ENCODE data around the gene FAF1. TPM values are rescaled to one million over a fixed set of nuclear protein-coding genes. Genes with fewer than 3 reads are reported as not detected.
"Not testable (repeated sequence)": the region's sequence is repeated elsewhere in the genome, so short reads cannot be mapped to it uniquely, and the experiment has no call there.

FAF1 gene
- total RNA-seq, 4 donors from 2014 or later, result 23.8 to 64.6 (median 43.9) TPM

DNA sequence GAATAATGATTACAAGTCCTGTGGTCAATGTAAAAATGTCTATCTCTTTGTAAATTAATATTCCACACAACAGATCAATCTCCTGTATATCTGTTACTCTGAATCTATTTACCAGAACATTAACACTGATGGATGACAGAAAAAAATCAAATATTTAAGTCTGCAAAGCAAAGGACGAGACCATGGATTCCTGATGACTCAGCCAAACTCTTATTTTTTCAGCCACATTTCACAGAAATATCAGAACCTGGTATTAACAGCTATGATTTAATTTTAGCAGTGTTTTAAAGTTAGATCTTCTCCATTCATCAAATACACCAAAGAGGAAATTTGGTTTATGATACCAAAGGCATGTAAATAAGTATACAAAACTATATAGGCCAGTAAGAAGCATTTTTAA lies 46.1 kb downstream of the FAF1 start:
- Histone ChIP-seq H3K27me3 (no peaks in the 10 kb centered on the region), H3K9me3 (no peaks in the 10 kb centered on the region), H3K4me3 (no peak overlapping the region), H3K27ac (no peak overlapping the region), H3K36me3 (peaks cover 0 to 9% (median 0%) of the 10 kb centered on the region in 3 donors), H3K4me1 (peaks cover 0 to 16% (median 0%) of the 10 kb centered on the region in 3 donors)
- no peak for DNase-seq
- intact Hi-C loops (cut with DNase I), result no loop called here
- 91 to 94% methylated on average over 1 of the region's 1 CpG for WGBS, 2 donors
- TF ChIP-seq, protein P1, sequence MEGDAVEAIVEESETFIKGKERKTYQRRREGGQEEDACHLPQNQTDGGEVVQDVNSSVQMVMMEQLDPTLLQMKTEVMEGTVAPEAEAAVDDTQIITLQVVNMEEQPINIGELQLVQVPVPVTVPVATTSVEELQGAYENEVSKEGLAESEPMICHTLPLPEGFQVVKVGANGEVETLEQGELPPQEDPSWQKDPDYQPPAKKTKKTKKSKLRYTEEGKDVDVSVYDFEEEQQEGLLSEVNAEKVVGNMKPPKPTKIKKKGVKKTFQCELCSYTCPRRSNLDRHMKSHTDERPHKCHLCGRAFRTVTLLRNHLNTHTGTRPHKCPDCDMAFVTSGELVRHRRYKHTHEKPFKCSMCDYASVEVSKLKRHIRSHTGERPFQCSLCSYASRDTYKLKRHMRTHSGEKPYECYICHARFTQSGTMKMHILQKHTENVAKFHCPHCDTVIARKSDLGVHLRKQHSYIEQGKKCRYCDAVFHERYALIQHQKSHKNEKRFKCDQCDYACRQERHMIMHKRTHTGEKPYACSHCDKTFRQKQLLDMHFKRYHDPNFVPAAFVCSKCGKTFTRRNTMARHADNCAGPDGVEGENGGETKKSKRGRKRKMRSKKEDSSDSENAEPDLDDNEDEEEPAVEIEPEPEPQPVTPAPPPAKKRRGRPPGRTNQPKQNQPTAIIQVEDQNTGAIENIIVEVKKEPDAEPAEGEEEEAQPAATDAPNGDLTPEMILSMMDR (IDR thresholded peaks at IDR 0.05), result no peak
- no peak for TF ChIP-seq POLR2A (IDR thresholded peaks at IDR 0.05)

DNA sequence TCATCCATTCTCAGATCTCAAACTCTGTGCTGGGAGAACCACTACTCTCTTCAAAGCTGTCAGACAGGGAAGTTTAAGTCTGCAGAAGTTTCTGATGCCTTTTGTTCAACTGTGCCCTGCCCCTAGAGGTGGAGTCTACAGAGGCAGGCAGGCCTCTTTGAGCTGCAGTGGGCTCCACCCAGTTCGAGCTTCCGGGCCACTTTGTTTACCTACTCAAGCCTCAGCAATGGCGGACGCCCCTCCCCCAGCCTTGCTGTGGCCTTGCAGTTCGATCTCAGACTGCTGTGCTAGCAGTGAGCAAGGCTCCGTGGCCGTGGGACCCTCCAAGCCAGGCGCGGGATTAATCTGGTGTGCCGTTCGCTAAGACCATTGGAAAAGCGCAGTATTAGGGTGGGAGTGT lies 49.7 kb downstream of the FAF1 start:
- H3K36me3 ChIP-seq; H3K4me3 ChIP-seq; H3K27me3 ChIP-seq; H3K4me1 ChIP-seq; H3K27ac ChIP-seq; intact Hi-C loops (cut with DNase I); H3K9me3 ChIP-seq; DNase-seq: not testable (repeated sequence)
- WGBS, 2 donors, result 91 to 95% methylated on average over 7 to 9 of the region's 12 CpGs

DNA sequence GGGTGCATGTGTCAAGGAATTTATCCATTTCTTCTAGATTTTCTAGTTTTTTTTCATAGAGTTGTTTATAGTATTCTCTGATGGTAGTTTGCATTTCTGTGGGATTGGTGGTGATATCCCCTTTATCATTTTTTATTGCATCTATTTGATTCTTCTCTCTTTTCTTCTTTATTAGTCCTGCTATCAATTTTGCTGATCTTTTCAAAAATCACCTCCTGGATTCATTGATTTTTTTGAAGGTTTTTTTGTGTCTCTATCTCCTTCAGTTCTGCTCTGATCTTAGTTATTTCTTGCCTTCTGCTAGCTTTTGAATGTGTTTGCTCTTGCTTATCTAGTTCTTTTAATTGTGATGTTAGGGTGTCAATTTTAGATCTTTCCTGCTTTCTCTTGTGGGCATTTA lies 52.5 kb downstream of the FAF1 start:
- H3K27ac ChIP-seq; H3K27me3 ChIP-seq; intact Hi-C loops (cut with DNase I); H3K36me3 ChIP-seq; DNase-seq; H3K4me3 ChIP-seq; H3K9me3 ChIP-seq; H3K4me1 ChIP-seq: not testable (repeated sequence)

DNA sequence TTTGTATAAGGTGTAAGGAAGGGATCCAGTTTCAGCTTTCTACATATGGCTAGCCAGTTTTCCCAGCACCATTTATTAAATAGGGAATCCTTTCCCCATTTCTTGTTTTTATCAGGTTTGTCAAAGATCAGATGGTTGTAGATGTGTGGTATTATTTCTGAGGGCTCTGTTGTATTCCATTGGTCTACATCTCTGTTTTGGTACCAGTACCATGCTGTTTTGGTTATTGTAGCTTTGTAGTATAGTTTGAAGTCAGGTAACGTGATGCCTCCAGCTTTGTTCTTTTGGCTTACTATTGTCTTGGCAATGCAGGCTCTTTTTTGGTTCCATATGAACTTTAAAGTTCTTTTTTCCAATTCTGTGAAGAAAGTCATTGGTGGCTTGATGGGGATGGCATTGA lies 54.0 kb downstream of the FAF1 start:
- H3K4me3 ChIP-seq; intact Hi-C loops (cut with DNase I); H3K4me1 ChIP-seq; DNase-seq; H3K9me3 ChIP-seq; H3K27me3 ChIP-seq; H3K36me3 ChIP-seq; H3K27ac ChIP-seq: not testable (repeated sequence)
- WGBS, 2 donors, result 85 to 92% methylated on average over 1 of the region's 1 CpG

DNA sequence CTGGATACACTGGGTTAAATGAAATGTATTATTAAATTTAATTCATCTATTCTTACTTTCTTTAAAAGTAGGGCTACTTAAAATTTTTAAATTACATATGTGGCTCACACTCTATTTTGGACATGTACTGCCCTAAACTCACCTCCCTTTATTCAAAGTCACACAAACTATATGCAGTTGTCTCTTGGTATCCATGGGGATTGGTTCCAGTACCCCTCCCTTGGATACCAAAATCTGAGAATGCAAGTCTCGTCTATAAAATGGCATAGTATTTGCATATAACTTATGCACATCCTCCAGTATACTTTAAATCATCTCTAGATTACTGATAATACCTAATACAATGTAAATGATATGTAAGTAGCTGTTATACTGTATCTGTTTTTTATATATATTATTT lies 57.6 kb downstream of the FAF1 start:
- DNase-seq, result no peak
- peaks cover 0 to 10% (median 0%) of the 10 kb centered on the region in 3 donors for H3K9me3 ChIP-seq
- no peaks in the 10 kb centered on the region for H3K4me1 ChIP-seq
- TF ChIP-seq POLR2A (IDR thresholded peaks at IDR 0.05), result no peak
- TF ChIP-seq, protein P1 (IDR thresholded peaks at IDR 0.05), result no peak
- H3K4me3 ChIP-seq, result no peak overlapping the region
- intact Hi-C loops (cut with DNase I), result no loop called here
- H3K27ac ChIP-seq, result no peak overlapping the region
- no peaks in the 10 kb centered on the region for H3K27me3 ChIP-seq
- H3K36me3 ChIP-seq, result no peaks in the 10 kb centered on the region
- 86 to 94% methylated on average over 1 of the region's 1 CpG for WGBS, 2 donors

DNA sequence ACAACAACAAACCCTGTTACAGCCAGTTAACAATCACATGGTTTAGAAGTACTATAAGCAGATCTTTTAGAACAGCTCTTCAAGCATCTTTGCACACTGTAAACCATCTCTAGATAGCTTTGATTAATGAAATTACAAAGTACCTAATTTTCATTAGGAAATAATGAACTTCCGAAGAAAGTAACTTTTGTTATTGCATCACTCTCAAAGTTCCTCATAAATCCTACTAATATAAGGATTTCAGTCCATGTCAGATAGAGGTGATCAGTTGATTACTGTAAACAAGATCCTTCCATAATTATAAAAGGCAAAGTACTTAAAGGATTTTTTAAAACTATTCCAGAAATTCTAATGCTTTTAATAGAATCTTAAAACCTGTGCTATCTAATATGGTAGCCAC lies 58.2 kb downstream of the FAF1 start:
- no peak for DNase-seq
- Histone ChIP-seq H3K27me3 (no peaks in the 10 kb centered on the region), H3K4me3 (no peak overlapping the region), H3K9me3 (peaks cover 0 to 8% (median 0%) of the 10 kb centered on the region in 3 donors), H3K4me1 (no peaks in the 10 kb centered on the region), H3K27ac (no peak overlapping the region), H3K36me3 (no peaks in the 10 kb centered on the region)
- WGBS, 2 donors, result 0 to 3% methylated on average over 1 of the region's 1 CpG
- TF ChIP-seq POLR2A (IDR thresholded peaks at IDR 0.05), result no peak
- TF ChIP-seq, protein P1 (IDR thresholded peaks at IDR 0.05), result no peak
- intact Hi-C loops (cut with DNase I), result no loop called here

DNA sequence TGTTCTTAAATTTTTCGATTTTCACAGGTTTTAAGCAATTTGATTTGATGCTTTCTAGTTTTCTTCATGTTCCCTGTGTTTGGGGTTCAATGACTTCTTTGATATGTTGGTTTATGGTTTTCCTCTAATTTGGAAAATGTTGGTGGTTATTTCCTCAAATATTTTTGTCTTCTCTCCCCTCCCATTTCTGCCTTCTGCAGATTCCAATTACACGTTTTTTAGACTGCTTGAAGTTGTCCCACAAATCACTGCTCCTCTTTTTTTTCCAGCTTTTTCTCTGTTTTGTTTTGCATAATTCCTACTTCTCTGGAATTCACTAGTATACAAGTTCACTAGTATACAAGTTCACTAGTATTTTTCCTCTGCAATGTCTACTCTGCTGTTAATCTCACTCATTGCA lies 61.3 kb downstream of the FAF1 start:
- TF ChIP-seq POLR2A (IDR thresholded peaks at IDR 0.05), result no peak
- TF ChIP-seq, protein P1 (IDR thresholded peaks at IDR 0.05), result no peak
- Histone ChIP-seq H3K36me3 (no peaks in the 10 kb centered on the region), H3K4me1 (no peaks in the 10 kb centered on the region), H3K9me3 (no peaks in the 10 kb centered on the region), H3K27ac (no peak overlapping the region), H3K27me3 (no peaks in the 10 kb centered on the region), H3K4me3 (no peak overlapping the region)
- no peak for DNase-seq
- 66 to 72% methylated on average over 2 of the region's 2 CpGs for WGBS, 2 donors
- intact Hi-C loops (cut with DNase I), result no loop called here

Measured in esophagus squamous epithelium (tissue), 5 donors.